ENCODE results near the gene CACNA1G.

The CACNA1G gene

DNA sequence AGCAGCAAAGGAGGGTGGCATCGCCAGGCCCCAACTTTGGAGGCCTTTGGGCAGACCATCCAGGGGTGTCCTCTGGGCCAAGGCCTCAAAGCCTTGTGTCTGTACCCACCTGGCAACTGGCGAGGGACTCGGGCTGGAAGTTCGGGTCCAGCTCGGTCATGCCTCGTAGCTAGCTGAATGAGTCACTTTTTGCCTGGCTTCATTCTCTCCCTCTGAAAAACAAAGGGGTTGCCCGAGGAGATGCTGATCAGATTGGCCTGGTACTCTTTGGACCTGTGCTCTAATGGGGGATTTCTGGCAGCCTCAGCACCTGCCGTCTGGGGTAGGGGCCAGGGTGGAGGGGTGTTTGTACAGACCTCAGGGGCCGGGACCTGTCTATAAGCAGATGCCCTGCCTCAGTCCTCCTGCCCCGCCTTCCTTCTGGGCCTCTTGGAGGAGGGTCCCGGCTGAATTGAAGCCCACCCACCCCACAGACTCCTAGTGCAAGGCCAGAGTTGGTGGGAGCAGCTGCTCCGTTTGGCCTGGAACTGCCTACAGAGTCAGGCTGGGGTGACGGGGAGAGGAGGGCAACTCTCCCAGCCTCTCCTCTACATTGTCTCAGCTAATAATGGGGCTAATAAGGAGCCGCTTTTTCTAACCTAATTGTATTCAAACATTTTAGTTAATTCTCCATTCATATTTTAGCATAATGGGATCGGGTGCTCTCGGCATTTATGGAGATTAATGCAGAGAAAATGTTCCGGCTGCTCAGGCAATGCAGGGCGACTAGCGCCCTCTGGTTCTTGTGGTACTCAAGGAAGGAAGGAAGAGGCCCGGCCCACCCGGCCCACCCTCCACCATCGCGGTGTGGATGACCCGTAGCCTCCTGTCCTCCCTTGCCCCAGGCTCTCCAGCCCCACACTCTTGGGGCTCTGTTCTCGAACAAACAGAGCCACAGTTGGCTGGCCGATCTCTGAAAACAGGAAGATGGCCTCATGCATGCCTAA, 52.8 kb downstream of the CACNA1G start:
- no peak for DNase-seq (ENCODE audit: low read depth in 2 of 2)

DNA sequence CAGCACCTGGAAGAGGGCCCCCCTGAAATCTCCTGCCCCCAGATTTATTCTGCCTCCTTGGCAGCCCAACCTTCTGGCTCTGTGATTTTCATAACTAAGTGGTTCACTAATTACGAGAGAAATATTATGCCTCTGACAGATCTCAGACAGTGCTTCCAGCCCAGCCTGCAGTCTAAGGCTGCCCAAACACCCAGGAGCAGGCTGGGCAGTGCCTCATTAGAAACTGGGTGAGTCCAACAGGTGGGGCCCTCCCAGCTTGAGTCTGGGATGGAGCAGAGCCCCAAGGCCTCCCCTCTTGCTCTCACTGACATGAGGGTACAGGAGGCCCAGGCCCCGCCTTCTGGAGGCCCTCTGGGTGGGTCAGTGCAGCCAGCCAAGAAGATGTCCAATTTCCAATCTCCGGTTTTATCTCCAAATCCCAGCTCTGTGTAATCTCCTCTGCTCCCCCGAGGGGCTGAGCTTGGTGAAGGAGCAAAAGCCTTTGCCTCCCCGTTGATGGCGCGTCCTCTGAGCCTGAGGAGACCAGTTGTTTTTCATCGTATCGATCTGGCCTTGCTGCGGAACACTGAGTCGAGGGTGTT, 54.0 kb downstream of the CACNA1G start:
- no peak for DNase-seq (ENCODE audit: low read depth in 2 of 2)

DNA sequence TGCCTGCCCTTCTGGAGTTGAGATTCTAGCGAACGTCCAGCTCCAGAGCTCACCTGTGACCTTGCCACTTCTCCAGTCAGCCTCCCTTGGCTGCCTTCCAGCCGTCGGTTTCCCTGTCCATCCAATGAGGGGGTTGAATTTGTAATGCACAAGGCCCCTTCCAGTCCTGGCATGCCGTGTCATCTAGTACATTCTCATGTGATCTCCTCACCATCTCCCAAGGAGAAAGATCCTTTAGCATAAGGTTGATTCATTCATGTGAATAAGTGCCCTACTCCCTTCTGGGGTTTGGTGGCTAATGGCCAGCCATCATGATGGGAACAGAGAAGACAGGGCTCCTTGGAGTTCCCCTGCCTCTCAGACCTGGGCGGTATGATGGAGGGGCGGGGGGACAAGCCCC, 55.3 kb downstream of the CACNA1G start:
- no peak for DNase-seq (ENCODE audit: low read depth in 2 of 2)

DNA sequence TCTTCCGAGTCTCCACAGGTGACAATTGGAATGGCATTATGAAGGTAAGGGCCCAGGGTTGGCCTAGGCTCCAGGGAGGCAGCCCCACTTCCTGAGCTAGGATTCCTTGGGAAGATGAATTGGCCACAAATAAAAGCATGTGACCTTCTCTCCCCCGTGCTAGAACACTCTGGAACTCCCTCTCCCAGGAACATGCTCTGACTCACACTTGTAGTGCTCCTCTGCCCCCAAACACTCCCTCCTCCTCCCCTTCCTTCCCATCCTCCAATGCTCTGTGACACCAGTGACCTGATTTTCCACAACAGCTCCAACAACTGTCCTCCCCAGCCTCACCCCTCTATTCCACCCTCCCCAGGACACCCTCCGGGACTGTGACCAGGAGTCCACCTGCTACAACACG, 57.8 kb downstream of the CACNA1G start:
- DNase-seq (ENCODE audit: low read depth in 2 of 2) = no peak

DNA sequence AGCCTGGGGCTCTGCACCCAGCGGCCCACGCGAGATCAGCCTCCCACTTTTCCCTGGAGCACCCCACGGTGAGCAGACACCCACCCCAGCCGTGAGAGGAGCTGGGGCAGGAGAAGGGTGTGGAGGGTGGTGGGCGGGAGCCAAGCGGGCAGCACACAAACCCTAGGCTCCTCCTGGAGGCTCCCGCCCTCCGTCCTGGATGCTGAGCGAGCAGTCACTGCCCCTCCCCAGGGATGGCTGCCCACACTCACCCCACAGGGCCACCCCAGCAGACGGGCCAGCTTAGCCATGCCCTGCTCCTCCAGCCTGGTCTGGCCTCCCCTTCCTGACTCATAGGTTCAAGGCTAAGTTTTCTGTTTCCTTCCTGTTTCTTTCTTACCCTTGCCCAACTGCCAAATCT, 58.4 kb downstream of the CACNA1G start:
- no peak for DNase-seq (ENCODE audit: low read depth in 2 of 2)

DNA sequence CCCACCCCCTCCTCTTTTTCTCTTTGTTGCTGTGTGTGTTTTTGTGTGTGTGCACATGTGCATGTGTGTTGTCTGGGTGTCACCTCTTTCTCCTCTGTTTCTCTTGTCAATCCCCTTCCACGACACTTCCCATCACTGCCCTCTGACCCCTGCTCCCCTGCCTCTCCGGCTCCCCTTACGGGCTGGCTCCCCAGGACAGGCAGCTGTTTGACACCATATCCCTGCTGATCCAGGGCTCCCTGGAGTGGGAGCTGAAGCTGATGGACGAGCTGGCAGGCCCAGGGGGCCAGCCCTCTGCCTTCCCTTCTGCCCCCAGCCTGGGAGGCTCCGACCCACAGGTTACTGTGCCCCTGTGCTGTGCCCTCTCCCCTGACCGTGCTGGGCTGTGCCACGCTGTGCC, 59.0 kb downstream of the CACNA1G start:
- no peak for DNase-seq (ENCODE audit: low read depth in 2 of 2)

DNA sequence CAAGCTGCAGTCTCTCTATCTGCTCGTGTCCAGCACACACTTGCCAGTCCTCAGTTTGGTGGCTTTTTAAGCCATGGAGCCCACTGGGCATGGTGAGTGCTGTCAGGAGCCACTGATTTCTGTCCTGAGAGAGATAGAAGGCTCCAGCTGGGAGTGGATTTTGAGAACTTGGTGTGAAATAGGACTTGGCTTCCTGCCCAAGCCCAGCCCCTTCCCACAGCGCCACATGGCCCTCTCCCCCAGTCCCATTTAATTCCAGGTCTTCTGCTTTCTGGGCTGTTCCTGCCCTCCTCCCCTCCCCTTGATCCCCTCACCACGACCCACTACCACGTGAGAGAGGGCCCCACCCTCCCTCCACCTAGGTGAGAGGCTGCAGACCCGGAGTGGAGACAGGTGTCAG, 59.7 kb downstream of the CACNA1G start:
- DNase-seq (ENCODE audit: low read depth in 2 of 2) = no peak

DNA sequence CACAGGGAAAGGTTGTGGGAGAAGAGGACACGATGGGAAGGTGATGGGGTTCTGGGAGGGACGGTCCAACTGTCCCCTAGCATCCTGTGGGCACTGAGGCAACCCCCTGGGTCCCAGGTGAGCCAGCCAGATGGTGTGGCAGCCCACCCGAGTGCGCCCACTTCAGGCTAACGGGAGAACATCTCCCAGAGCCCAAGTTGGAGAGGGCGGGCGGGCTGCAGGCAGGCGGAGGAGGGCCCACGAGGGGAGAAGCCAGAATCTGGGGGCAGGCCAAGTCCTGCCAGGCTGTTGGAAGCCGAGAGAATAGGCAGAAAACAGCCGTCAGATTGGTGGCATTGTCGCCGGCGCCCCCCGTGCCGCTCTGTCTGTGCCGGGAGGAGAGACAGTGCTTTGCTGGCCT, 60.3 kb downstream of the CACNA1G start:
- no peak for DNase-seq (ENCODE audit: low read depth in 2 of 2)

DNA sequence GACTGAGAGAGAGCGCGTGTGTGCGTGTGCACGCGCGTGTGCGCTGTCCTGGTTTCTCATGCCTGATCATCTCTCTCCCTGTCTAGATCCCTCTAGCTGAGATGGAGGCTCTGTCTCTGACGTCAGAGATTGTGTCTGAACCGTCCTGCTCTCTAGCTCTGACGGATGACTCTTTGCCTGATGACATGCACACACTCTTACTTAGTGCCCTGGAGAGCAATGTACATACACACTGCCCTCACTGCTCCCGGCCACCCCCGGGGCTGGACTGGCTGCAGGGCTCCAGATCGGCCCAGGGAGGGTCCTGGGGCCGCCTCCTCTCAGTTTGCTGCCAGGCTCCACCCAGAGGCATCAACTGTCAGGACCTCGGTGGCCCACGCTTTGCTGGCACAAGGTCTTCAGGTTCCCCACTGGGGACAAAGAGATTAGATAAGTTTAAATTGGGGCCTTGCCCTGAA, 61.1 kb downstream of the CACNA1G start:
- no peak for DNase-seq (ENCODE audit: low read depth in 2 of 2)

DNA sequence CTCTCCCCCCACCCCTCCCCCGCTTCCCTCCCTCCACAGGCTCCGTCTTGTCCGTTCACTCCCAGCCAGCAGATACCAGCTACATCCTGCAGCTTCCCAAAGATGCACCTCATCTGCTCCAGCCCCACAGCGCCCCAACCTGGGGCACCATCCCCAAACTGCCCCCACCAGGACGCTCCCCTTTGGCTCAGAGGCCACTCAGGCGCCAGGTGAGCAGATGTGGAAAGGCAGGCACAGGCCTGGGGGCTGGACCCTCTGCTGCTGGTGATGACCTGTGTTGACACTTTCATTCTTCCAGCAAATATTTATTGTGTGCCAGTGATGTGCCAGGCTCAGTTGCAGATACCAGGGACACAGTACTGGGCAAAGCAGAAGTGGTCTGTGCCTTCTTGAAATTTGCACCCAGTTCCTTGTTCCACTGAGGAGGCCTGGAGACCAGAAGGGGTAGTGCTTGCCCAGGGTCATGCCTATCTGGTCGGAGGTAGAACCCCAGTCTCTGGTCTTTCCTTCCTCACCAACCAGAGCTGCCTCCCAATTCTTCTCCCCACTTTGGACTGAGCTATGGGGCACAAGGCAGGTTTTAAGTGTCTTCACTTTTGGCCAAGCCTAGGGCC, 63.9 kb downstream of the CACNA1G start:
- no peak for DNase-seq (ENCODE audit: low read depth in 2 of 2)

DNA sequence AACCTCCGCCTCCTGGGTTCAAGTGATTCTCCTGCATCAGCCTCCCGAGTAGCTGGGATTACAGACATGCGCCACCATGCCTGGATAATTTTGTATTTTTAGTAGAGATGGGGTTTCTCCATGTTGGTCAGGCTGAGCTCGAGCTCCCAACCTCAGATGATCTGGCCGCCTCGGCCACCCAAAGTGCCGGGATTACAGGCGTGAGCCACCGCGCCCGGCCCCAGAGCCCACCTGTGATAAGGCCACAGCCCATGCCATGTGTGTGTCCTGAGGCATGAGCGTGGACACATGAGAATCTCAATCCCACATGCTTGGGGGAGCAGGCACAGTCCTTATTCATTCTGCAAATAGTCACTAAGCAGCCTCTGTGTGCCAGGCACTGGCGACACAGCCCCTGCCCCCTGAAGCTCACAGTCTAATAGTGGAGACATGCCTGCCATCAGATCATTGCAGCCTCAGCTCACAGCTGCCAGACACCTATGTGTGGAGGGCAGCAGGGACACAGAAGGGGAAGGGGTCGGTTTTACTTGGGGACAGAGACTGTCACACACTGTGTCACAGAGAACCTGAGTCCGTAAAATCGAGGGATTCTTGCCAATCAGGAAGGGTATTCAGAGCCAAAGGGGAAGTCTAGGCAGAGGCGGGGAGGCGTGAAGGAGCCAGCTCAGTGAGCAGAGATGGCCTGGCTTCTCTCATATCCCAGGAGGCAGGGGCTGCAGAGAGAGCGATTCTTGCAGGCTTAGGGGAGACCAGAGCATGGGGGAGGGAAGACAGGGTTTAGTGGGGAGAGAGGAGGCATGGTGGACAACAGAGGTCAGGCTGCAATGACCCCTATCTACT, 64.7 kb downstream of the CACNA1G start:
- DNase-seq (ENCODE audit: low read depth in 2 of 2) = no peak

DNA sequence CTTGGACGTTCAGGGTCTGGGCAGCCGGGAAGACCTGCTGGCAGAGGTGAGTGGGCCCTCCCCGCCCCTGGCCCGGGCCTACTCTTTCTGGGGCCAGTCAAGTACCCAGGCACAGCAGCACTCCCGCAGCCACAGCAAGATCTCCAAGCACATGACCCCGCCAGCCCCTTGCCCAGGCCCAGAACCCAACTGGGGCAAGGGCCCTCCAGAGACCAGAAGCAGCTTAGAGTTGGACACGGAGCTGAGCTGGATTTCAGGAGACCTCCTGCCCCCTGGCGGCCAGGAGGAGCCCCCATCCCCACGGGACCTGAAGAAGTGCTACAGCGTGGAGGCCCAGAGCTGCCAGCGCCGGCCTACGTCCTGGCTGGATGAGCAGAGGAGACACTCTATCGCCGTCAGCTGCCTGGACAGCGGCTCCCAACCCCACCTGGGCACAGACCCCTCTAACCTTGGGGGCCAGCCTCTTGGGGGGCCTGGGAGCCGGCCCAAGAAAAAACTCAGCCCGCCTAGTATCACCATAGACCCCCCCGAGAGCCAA, 65.6 kb downstream of the CACNA1G start:
- peak; percentile 39 to 47 for DNase-seq (ENCODE audit: low read depth in 2 of 2)

DNA sequence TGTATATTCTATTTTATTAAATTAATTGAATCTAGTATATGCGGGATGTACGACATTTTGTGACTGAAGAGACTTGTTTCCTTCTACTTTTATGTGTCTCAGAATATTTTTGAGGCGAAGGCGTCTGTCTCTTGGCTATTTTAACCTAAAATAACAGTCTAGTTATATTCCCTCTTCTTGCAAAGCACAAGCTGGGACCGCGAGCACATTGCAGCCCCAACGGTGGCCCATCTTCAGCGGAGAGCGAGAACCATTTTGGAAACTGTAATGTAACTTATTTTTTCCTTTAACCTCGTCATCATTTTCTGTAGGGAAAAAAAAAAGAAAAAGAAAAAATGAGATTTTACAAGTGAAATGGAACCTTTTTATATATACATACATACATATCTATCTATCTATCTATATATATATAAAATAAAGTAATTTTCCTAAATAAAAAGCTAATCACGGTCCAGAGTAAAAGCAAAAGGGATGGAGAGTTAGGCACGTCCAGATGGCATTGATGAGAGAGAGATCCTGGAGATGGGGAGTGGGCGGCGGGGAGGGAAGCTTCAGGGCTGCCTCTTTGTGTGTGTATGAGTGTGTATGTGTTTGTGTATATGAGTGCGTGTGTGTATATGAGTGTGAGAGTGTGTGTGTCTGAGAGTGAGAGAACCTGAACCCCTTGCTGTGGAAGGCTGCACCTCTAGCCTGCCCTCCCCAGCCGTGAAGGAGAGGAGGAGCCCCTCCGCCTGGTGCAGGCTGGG, 66.7 kb downstream of the CACNA1G start:
- DNase-seq (ENCODE audit: low read depth in 2 of 2) = no peak

DNA sequence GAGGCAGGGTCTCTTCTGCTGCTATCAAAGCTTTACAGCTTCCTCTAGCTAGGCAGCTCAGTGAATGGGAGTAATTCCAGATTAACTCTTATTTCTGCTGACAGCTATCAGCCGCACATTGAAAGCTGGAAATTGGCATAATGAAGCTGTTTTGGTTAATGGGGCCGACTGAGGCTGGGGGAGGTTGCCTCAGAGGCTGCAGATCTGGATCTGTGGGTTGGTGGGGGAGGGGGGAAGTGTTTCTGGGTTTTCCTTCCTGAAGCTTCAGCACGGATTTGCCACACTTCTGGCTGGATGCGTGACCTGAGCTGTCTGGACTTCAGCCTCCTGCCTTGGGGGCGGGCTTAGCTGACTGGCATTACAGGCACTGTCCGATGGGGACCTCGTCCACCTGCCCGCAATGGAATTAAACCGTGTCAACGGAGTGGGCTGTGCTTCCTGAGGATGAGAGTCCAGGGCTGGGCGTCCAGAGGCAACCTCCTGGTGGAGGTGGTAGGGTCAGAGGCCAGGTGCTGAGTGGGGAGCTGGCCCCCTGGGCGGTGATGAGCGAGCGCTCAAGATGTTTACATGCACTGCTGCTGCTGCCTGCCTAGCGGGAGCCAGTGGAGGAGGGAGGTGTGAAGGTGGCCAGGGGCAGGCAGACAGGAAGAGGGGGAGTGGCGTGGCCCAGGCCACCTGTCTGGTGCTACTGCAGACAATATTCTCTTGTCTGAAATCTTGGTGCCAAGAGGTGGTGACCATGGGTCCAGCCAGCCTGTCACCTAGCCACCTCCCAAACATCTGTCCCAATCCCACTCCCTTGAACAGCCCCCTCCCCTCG, 67.5 kb downstream of the CACNA1G start:
- DNase-seq (ENCODE audit: low read depth in 2 of 2) = no peak

DNA sequence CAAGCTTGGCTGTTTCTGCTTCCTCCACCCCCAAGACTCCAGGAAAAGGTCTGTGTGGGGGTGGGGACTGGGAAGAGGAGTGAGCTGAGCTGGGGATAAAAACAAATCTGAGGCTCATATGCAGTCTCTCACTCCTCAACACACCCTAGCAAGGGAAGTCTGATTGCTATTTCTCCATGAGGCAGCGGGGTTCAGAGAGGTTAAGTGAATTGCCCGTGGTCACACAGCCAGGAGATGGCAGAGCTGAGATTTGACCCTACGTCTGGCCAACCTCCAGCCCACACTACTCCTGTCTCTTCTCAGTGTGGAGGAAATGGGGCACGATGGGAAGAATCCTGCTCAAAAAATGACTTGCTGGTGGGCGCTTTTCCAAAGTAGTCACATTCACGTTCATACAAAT, 69.4 kb downstream of the CACNA1G start:
- DNase-seq (ENCODE audit: low read depth in 2 of 2) = no peak

DNA sequence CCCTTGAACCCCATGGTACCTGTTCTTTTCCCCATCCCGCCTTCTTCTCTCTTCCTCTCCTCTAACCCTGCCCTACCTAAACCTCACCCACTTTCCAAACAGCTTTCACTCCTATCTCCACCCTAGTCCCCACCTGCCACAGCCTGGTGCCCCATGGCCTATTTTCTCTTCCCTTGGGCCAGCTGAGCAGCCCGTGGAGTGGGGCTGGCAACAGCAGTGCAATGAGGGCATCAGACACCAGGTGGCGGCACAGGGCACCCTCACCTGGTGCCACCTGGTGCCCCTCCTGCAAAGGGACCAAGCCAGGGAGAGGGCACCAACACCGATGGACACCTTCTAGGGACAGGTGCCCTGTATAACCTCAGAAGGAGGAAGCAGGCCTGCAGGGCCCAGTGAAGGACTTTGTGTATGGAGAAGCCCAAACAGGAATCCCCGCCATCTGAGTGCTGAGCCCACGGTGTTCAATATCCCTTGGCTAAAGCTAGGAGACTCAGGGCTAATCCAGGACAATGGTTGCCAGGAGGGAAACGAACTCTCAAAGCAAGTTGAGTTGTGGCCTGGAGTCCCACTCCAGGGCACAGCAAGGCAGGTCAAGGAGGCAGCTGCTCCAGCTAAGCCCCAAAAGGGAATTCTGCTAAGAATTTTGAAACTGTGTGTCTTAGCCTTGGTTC, 70.1 kb downstream of the CACNA1G start:
- peak in 1 of 2 donors; percentile 22 for DNase-seq (ENCODE audit: low read depth in 2 of 2)

DNA sequence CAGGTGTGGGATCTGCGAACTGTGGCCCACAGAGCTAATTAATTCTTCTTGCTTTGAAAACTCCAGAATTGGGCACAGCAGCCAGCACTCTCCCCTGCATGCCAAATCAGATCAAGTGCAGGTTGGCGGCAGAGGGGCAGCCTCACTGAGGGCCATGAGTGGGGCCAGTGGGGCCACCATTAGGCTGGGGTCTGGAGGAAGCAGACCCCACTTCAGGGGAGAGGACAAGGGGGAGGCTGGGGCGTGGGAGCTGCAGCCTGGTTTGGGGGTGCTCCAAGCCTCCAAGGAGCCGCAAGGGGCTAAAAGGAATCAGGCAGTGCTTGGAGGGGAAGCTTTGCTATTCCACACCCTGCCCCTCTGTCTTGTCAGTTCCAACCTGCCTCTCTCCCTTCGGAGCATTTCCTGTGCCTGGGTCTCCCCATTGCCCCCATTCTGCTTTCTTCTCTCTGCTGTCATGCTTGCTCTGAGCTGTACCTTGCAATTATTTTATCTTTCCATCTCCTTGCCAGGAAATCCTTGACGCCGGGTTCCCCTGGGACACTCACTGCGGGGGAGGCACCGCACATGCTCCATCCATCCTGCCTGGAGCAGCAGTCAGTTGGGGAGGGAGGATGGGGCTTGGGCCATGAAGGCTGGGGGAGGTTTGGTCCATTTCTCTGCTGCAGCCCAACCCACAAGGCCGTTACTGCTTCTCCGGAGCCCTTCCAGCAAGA, 70.8 kb downstream of the CACNA1G start:
- no peak for DNase-seq (ENCODE audit: low read depth in 2 of 2)

DNA sequence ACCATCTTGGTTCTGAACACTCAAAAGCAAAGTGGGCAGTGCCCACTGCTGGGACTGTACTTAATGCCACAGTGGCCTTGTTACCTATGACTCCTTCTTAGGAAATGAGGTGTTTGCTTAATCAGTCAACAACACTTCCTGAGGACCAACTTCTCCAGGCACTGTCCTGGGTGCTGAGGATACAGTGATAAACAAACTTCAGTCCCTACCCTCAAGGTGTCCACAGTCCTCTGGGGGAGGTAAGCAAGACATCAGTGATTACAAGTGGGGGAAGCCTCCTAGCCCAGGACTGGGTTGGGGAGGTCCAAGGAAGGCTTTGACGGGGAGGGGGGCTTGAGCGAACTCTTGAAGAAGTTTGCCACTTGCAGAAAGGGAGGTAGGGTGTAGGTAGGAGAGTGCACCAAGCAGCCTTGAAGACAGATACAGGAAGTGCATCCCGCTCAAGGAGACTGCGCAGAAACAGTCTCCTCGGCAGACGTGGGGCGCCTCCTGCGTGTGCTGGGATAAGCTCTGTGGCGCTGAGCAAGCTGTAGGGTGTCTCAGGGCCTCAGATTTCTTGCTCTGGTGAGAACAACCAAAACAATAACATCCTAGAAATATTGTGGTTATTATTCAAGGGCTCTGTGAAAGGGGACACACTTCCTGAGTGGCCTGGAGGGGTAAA, 71.5 kb downstream of the CACNA1G start:
- DNase-seq (ENCODE audit: low read depth in 2 of 2) = no peak

Data from stimulated activated CD8-positive, alpha-beta memory T cell treated with anti-CD3 and anti-CD28 coated beads, Interleukin-15, amount 100 ng/mL, for 48 hours (primary cell).